ENCODE data around the gene EXOSC5. TPM values are rescaled to one million over a fixed set of nuclear protein-coding genes. Genes with fewer than 3 reads are reported as not detected.

The EXOSC5 gene
- total and polyA plus RNA-seq, 7 donors = 6.6 to 32.7 (median 15.6) TPM

GRCh38 chr19:41422456-41422855, 25.3 kb upstream of the EXOSC5 start:
- DNase-seq = no peak
- H3K27me3 ChIP-seq = no peaks in the 10 kb centered on the region
- H3K4me1 ChIP-seq = peaks cover 0 to 26% (median 20%) of the 10 kb centered on the region in 4 donors

GRCh38 chr19:41421973-41422372, 24.8 kb upstream of the EXOSC5 start:
- H3K27me3 ChIP-seq = no peaks in the 10 kb centered on the region
- intact Hi-C loops (cut with DNase I) = no loop called here
- TF ChIP-seq POLR2A (IDR thresholded peaks at IDR 0.05) (no peak), POLR2AphosphoS5 (IDR thresholded peaks at IDR 0.05) (no peak), CTCF (IDR thresholded peaks at IDR 0.05) (no peak), EP300 (IDR thresholded peaks at IDR 0.05) (no peak)
- no peaks in the 10 kb centered on the region for H3K9me3 ChIP-seq
- no peak overlapping the region for H3K27ac ChIP-seq
- peaks cover 0 to 24% (median 18%) of the 10 kb centered on the region in 4 donors for H3K4me1 ChIP-seq
- 96% methylated on average over 20 of the region's 20 CpGs for WGBS, 2 donors
- no peak overlapping the region for H3K4me3 ChIP-seq
- DNase-seq = no peak
- peaks cover 28 to 87% (median 38%) of the 10 kb centered on the region in 4 donors for H3K36me3 ChIP-seq

More at GRCh38 chr19:41422456-41422855, 25.3 kb upstream of the EXOSC5 start:
- intact Hi-C loops (cut with DNase I) = no loop called here
- 88 to 89% methylated on average over 18 of the region's 18 CpGs for whole genome bisulfite sequencing, 2 donors
- Histone ChIP-seq H3K9me3 (no peaks in the 10 kb centered on the region), H3K27ac (no peak overlapping the region), H3K4me3 (no peak overlapping the region), H3K36me3 (peaks cover 28 to 82% (median 36%) of the 10 kb centered on the region in 4 donors)
- TF ChIP-seq POLR2AphosphoS5 (IDR thresholded peaks at IDR 0.05) = no peak
- TF ChIP-seq EP300 (IDR thresholded peaks at IDR 0.05) = no peak
- TF ChIP-seq POLR2A (IDR thresholded peaks at IDR 0.05) = no peak
- no peak for TF ChIP-seq CTCF (IDR thresholded peaks at IDR 0.05)

GRCh38 chr19:41421314-41421713, 24.2 kb upstream of the EXOSC5 start:
- no peaks in the 10 kb centered on the region for H3K27me3 ChIP-seq
- DNase-seq = no peak
- WGBS, 2 donors = 13 to 70% methylated on average over 6 of the region's 6 CpGs
- H3K4me1 ChIP-seq = peaks cover 0 to 17% (median 11%) of the 10 kb centered on the region in 4 donors
- no peak overlapping the region for H3K27ac ChIP-seq
- intact Hi-C loops (cut with DNase I) = no loop called here
- no peak overlapping the region for H3K4me3 ChIP-seq
- peaks cover 33 to 93% (median 40%) of the 10 kb centered on the region in 4 donors for H3K36me3 ChIP-seq
- H3K9me3 ChIP-seq = no peaks in the 10 kb centered on the region
- TF ChIP-seq POLR2A (IDR thresholded peaks at IDR 0.05) = no peak
- TF ChIP-seq EP300 (IDR thresholded peaks at IDR 0.05) = no peak
- no peak for TF ChIP-seq POLR2AphosphoS5 (IDR thresholded peaks at IDR 0.05)
- TF ChIP-seq CTCF (IDR thresholded peaks at IDR 0.05) = no peak

GRCh38 chr19:41420101-41420880, 23.1 kb upstream of the EXOSC5 start:
- Histone ChIP-seq H3K27ac (no peak overlapping the region), H3K27me3 (no peaks in the 10 kb centered on the region), H3K4me3 (no peak overlapping the region), H3K9me3 (no peaks in the 10 kb centered on the region), H3K4me1 (peaks cover 0 to 8% (median 2%) of the 10 kb centered on the region in 4 donors), H3K36me3 (peaks cover 34 to 95% (median 40%) of the 10 kb centered on the region in 4 donors)
- intact Hi-C loops (cut with DNase I) = no loop called here
- no peak for DNase-seq
- 61 to 71% methylated on average over 8 of the region's 8 CpGs for WGBS, 2 donors
- no peak for TF ChIP-seq POLR2A (IDR thresholded peaks at IDR 0.05)
- no peak for TF ChIP-seq POLR2AphosphoS5 (IDR thresholded peaks at IDR 0.05)
- no peak for TF ChIP-seq EP300 (IDR thresholded peaks at IDR 0.05)
- no peak for TF ChIP-seq CTCF (IDR thresholded peaks at IDR 0.05)

Data from sigmoid colon (tissue), 7 donors.